Stimulated activated CD4-positive, alpha-beta T cell treated with anti-CD3 and anti-CD28 coated beads, Interleukin-1b, Interleukin-23, amount 100 ng/mL, for 1 hour (primary cell): ENCODE measurements around the gene TNFRSF6B.

Source experiments
- DNase-seq, 2 donors: peaks; one replicate each; pipeline ENCODE4 v3.0.0-alpha.2; 2020; ENCODE audit warnings: low read depth in 2 of 2

TNFRSF6B gene

GRCh38 chr20:63737945-63738686 lies 41.7 kb downstream of the TNFRSF6B start:
- no peak for DNase-seq

- no peak for DNase-seq
Measured at GRCh38 chr20:63738687-63739129, 42.3 kb downstream of the TNFRSF6B start.

GRCh38 chr20:63739130-63740069 lies 42.9 kb downstream of the TNFRSF6B start, which contains the start of gene SLC2A4RG:
Gene SLC2A4RG, plus strand, starts transcription at chr20:63739776. Its CDS starts 137 bp downstream, at chr20:63739913.
- no peak for DNase-seq

GRCh38 chr20:63740070-63740626 lies 43.7 kb downstream of the TNFRSF6B start:
- no peak for DNase-seq

- no peak for DNase-seq
Measured at GRCh38 chr20:63740627-63741353, 44.3 kb downstream of the TNFRSF6B start.

- no peak for DNase-seq
Measured at GRCh38 chr20:63741354-63741675, 44.9 kb downstream of the TNFRSF6B start.

- DNase-seq = no peak
Measured at GRCh38 chr20:63741676-63742380, 45.4 kb downstream of the TNFRSF6B start.

GRCh38 chr20:63742381-63743024 lies 46.1 kb downstream of the TNFRSF6B start:
- DNase-seq = no peak

GRCh38 chr20:63743210-63743970 lies 46.9 kb downstream of the TNFRSF6B start:
- DNase-seq = no peak

- no peak for DNase-seq
Measured at GRCh38 chr20:63744158-63744557, 47.7 kb downstream of the TNFRSF6B start.

GRCh38 chr20:63744574-63745423 lies 48.3 kb downstream of the TNFRSF6B start:
- no peak for DNase-seq

GRCh38 chr20:63745424-63745805 lies 49.0 kb downstream of the TNFRSF6B start:
- no peak for DNase-seq

- DNase-seq = no peak
Measured at GRCh38 chr20:63745961-63746731, 49.7 kb downstream of the TNFRSF6B start.

- no peak for DNase-seq
Measured at GRCh38 chr20:63746751-63747315, 50.4 kb downstream of the TNFRSF6B start.

GRCh38 chr20:63747622-63748069 lies 51.2 kb downstream of the TNFRSF6B start:
- DNase-seq = no peak
